GOT3 (cell line): ENCODE results near the gene LONRF2.

ENCODE experiments used
- DNase-seq: peaks from one replicate; lab custom pipeline; 2025; ENCODE audit warnings: mixed read lengths; lab: John Stamatoyannopoulos, UW

Gene LONRF2

GRCh38 chr2:100236166-100236565 lies 86.1 kb downstream of the LONRF2 start:
- no peak for DNase-seq

DNA sequence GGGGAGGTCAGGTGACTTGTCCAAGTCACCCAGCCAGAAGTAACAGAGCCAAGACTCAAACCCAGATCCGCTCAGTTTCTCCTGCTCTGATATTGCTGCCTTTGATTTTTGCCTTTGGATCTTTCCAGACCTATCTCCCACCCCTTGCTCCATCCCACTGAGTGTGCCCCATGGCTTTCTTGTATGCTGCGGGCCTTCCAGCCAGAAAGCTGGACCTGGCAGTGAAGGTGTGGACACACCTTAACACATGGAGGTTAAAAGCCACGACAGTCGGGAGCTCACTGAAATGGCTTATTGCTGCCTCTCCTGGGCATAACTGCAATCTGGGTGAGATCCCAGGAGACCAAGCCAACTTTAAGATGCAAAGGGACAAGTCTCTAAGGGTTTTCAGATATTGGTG lies 86.7 kb downstream of the LONRF2 start:
- DNase-seq: no peak

DNA sequence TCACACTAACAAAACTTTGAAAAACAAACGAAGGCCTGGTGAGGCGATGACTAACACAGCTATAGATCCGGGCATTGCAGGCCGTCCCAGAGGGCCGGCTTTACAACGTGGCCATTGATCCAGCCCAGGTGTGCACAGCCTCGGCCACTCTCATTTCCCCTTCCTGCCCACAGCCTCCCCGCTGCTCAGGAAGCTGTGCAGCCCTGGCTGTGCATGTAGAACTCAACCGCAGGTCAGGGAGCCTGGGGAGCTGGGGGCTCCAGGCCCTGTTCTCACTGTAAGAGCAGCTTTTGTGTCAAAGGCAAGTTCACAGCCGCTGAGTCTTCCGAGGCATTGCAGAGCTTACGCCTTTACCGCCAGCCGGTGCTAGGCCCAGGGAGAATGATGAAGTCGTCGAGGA lies 87.2 kb downstream of the LONRF2 start:
- no peak for DNase-seq

GRCh38 chr2:100234141-100234540 lies 88.2 kb downstream of the LONRF2 start:
- DNase-seq: no peak

GRCh38 chr2:100233061-100233460 lies 89.2 kb downstream of the LONRF2 start:
- DNase-seq: no peak

DNA sequence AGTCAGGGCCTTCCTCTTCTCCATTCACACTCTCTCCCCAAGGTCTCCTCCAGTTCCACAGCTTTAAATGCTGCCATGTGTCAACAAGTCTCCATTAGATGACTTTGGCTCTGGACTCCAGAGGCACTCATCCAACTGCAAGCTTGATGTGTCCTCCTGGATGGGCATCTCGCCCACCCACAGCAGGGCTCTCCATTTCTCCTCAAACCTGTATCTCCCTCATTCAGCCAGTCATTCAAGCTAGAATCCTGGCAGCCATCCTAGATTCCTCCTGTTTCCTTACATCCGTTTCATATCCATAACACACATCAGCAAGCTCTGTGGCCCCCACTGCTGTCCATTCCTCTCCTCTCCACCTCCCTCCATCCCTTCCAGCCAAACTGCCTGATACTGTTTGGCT lies 91.5 kb downstream of the LONRF2 start:
- no peak for DNase-seq

- no peak for DNase-seq
These were observed 93.3 kb downstream of the LONRF2 start for GRCh38 chr2:100228967-100229366.

GRCh38 chr2:100228415-100228814 lies 93.9 kb downstream of the LONRF2 start:
- DNase-seq: no peak

DNA sequence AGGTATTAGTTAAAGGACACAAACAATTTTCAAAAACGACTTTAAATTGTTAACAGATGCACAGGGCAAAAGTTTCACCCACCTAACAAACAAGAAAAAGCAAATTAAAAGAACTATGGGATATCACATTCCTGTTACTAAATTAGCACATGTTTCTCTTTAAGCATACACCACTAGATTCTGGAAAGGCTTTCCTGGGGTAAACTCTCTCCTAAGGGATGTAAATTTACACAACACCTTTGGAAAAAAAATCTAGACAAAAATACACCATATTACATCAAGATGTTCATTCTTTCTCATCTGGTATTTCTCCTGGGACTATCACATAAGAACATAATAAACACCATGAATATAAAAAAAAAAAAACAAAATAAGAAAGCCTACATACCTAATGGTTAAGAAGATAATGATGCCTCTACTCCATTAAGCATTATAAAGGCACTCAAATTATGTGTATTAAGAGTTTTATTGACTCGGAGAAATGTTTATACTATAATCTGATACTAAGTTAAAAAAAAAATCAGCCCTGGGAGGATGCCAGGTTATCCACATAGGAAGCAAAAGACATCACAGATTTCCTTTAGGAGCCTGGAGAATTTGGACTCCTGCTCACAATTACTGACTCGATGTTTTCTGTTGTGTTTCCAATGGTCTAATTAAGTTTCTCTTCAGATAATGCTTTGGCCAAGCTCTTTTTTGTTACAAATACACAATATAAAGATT lies 97.2 kb downstream of the LONRF2 start:
- no peak for DNase-seq

DNA sequence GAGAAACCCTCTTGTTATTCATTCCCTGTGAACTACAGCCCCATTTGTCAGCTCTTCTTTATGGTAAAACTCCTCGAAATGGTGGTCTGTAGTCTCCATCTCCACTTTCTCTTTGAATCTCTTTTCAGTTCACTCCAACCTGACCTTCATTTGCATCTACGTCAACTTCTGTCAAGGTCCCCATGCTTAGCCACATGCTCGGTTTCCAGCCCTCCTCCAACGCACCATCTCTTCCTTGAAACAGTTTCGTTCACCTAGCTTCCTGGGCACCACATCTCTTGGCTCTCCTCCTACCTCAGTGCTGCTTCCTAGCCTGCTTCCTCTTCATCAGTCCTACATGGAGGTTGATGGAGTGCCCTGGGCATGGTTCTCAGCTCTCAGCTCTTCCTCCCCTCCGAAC lies 98.8 kb downstream of the LONRF2 start:
- DNase-seq: no peak
